Measurements from ENCODE around the gene NIM1K.
"Not testable (repeated sequence)": the region's sequence is repeated elsewhere in the genome, so short reads cannot be mapped to it uniquely, and the experiment has no call there.

The NIM1K gene

DNA sequence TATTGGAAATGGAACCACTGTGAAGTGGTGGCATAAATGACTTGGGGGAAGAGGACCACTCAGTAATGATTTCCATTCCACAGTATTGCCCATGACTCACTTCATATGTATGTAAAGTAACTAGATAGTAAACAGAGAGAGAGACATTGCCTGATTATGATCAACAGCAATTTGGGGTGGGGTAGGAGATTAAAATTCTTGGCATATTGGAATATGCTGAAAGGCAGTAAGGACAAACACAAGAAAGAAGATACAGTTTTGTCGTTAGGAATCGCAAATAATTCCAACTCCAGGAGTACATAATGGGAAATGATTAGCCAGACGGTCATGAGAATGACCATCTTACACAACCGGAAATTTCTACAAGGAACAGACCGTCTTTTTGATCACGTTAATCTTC lies 122.7 kb downstream of the NIM1K start:
- no peak for DNase-seq (ENCODE audit: low read depth)

DNA sequence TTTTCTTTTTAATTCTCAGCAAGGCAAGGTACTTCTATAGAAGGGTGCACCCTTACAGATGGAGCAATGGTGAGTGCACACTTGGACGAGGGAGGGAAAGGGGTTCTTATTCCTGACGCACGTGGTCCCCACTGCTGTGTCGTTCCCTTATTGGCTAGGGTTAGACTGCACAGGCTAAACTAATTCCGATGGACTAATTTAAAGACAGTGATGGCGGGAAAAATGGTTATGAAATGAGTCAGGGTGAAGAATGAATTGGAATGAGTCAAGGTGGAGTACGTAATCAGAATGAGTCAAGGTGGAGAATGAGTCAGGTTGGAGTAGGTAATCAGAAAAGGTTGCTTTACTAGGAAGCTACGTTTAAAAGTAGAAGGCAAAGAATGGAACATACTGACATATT lies 123.2 kb downstream of the NIM1K start:
- DNase-seq (ENCODE audit: low read depth) = no peak

DNA sequence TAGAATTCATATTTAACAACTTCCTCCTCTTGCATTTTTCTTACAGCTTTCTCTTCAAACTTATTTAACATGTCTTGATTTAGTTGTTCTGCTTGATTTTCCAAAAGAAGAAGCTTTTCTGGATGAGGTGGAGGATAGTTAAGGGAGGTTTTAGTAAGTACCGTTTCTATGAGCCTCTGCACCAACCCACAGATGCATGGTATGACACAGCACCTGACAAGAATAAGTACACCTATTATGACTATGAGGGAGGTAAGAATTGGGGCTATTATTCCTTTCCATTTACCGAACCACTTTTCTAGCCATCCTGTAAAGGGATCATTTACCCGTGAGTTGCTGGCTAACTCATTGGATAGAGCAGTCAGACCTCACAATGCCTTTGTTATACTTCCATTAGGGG lies 123.7 kb downstream of the NIM1K start:
- DNase-seq (ENCODE audit: low read depth) = no peak

DNA sequence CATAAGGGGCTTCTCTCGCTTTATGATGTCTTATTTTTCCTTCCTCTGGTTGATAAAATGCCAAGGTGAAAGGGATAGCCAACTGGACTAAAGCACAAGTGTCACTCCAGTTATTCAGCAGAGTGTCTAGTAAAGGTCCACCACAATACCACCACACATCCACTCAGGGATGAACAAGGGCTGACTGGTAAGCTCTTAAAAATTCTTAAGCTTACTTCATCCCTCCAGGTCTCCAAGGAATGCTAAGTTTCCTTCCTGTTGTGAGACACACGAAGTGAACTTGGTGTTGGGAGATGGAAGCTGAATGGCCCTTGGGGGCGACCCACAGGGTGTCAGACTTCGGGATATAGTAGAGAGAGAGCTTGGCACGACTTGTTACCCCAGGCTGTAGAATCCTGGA lies 124.4 kb downstream of the NIM1K start:
- no peak for DNase-seq (ENCODE audit: low read depth)

DNA sequence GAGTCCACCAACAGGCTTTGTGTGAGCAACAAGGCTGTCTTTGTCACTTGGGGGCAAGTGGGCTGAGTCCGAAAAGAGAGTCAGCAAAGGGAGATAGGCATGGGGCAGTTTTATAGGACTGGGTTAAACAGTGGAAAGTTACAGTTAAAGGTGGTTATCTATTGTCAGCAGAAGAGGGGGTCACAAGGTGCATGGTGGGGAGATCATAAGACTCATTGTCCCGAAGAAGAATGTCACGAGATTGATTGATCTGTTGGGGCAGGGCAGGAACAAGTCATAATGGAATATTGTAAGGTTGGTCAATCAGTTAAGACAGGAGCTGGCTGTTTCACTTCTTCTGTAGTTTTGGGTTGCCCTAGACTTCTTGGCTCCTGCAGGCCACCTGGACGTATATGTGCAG lies 128.8 kb downstream of the NIM1K start:
- no peak for DNase-seq (ENCODE audit: low read depth)

DNA sequence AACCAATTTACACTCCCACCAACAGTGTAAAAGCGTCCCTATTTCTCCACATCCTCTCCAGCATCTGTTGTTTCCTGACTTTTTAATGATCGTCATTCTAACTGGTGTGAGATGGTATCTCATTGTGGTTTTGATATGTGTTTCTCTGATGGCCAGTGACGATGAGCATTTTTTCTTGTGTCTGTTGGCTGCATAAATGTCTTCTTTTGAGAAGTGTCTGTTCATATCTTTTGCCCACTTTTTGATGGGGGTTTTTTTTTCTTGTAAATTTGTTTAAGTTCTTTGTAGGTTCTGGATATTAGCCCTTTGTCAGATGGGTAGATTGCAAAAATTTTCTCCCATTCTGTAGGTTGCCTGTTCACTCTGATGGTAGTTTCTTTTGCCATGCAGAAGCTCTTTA lies 131.5 kb downstream of the NIM1K start:
- not testable (repeated sequence) for DNase-seq (ENCODE audit: low read depth)

DNA sequence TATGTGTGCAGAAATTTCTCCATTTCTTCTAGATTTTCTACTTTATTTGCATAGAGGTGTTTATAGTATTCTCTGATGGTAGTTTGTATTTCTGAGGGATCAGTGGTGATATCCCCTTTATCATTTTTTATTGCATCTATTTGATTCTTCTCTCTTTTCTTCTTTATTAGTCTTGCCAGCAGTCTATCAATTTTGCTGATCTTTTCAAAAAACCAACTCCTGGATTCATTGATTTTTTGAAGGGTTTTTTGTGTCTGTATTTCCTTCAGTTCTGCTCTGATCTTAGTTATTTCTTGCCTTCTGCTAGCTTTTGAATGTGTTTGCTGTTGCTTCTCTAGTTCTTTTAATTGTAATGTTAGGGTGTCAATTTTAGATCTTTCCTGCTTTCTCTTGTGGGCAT lies 133.6 kb downstream of the NIM1K start:
- not testable (repeated sequence) for DNase-seq (ENCODE audit: low read depth)
